Measurements from ENCODE around the gene GGACT.

Gene GGACT

GRCh38 chr13:100485265-100485664, 103.3 kb downstream of the GGACT start:
- no peak for DNase-seq
- Histone ChIP-seq H3K79me2 (ENCODE audit: control insufficient read depth, insufficient read depth, low read length, poor library complexity) (no peaks in the 10 kb centered on the region), H2AK5ac (ENCODE audit: low read length) (no peak overlapping the region), H3K18ac (ENCODE audit: low read length) (no peak overlapping the region), H2AFZ (ENCODE audit: insufficient read depth, low read length, poor library complexity) (no peak overlapping the region), H3K27me3 (ENCODE audit: insufficient read depth, low read length) (no peaks in the 10 kb centered on the region), H3K36me3 (ENCODE audit: control insufficient read depth in 1 of 2, insufficient read depth in 2 of 2, low read length in 2 of 2) (no peaks in the 10 kb centered on the region), H3K27ac (ENCODE audit: low read depth, low read length) (no peak overlapping the region), H3K79me1 (ENCODE audit: low read length) (no peaks in the 10 kb centered on the region), H4K12ac (ENCODE audit: low read depth, low read length) (no peak overlapping the region), H3K9me3 (ENCODE audit: insufficient read depth, low read depth, low read length) (no peaks in the 10 kb centered on the region), H2BK120ac (ENCODE audit: insufficient read depth, low read length, poor library complexity) (no peak overlapping the region), H3K9ac (ENCODE audit: low read length) (no peak overlapping the region), H3K14ac (ENCODE audit: low read length) (no peak overlapping the region), H2BK5ac (ENCODE audit: low read depth, low read length, poor library complexity) (no peak overlapping the region), H3K4me1 (ENCODE audit: control insufficient read depth in 1 of 2, insufficient read depth in 2 of 2, low read length in 2 of 2) (no peaks in the 10 kb centered on the region), H3K4me2 (ENCODE audit: low read length) (no peak overlapping the region), H4K91ac (ENCODE audit: low read depth, low read length) (no peak overlapping the region), H3K4me3 (ENCODE audit: low read depth, low read length) (no peak overlapping the region), H4K8ac (ENCODE audit: low read depth, low read length) (no peak overlapping the region), H3K4ac (ENCODE audit: low read depth, low read length) (no peak overlapping the region), H2BK12ac (ENCODE audit: low read length) (no peak overlapping the region), H3K23ac (ENCODE audit: low read length) (no peak overlapping the region)
- WGBS (ENCODE audit: extremely low coverage, insufficient coverage, insufficient read length), result no CpG with 5 or more reads among the region's 2 CpGs

GRCh38 chr13:100484702-100485101, 103.9 kb downstream of the GGACT start:
- Histone ChIP-seq H3K4ac (ENCODE audit: low read depth, low read length) (no peak overlapping the region), H3K36me3 (ENCODE audit: control insufficient read depth in 1 of 2, insufficient read depth in 2 of 2, low read length in 2 of 2) (no peaks in the 10 kb centered on the region), H2BK12ac (ENCODE audit: low read length) (no peak overlapping the region), H3K4me1 (ENCODE audit: control insufficient read depth in 1 of 2, insufficient read depth in 2 of 2, low read length in 2 of 2) (no peaks in the 10 kb centered on the region), H3K9me3 (ENCODE audit: insufficient read depth, low read depth, low read length) (no peaks in the 10 kb centered on the region), H3K18ac (ENCODE audit: low read length) (no peak overlapping the region), H3K9ac (ENCODE audit: low read length) (no peak overlapping the region), H2BK120ac (ENCODE audit: insufficient read depth, low read length, poor library complexity) (no peak overlapping the region), H3K4me3 (ENCODE audit: low read depth, low read length) (no peak overlapping the region), H2AK5ac (ENCODE audit: low read length) (no peak overlapping the region), H3K23ac (ENCODE audit: low read length) (no peak overlapping the region), H4K8ac (ENCODE audit: low read depth, low read length) (no peak overlapping the region), H4K12ac (ENCODE audit: low read depth, low read length) (no peak overlapping the region), H3K27ac (ENCODE audit: low read depth, low read length) (no peak overlapping the region), H2AFZ (ENCODE audit: insufficient read depth, low read length, poor library complexity) (no peak overlapping the region), H2BK5ac (ENCODE audit: low read depth, low read length, poor library complexity) (no peak overlapping the region), H3K79me2 (ENCODE audit: control insufficient read depth, insufficient read depth, low read length, poor library complexity) (no peaks in the 10 kb centered on the region), H3K27me3 (ENCODE audit: insufficient read depth, low read length) (no peaks in the 10 kb centered on the region), H3K79me1 (ENCODE audit: low read length) (no peaks in the 10 kb centered on the region), H4K91ac (ENCODE audit: low read depth, low read length) (no peak overlapping the region), H3K14ac (ENCODE audit: low read length) (no peak overlapping the region), H3K4me2 (ENCODE audit: low read length) (no peak overlapping the region)
- no peak for DNase-seq
- WGBS (ENCODE audit: extremely low coverage, insufficient coverage, insufficient read length), result no CpG with 5 or more reads among the region's 3 CpGs

- H3K36me3 ChIP-seq (ENCODE audit: control insufficient read depth in 1 of 2, insufficient read depth in 2 of 2, low read length in 2 of 2), result no peaks in the 10 kb centered on the region
- no peaks in the 10 kb centered on the region for H3K79me1 ChIP-seq (ENCODE audit: low read length)
- no peak overlapping the region for H4K91ac ChIP-seq (ENCODE audit: low read depth, low read length)
- no peak overlapping the region for H4K12ac ChIP-seq (ENCODE audit: low read depth, low read length)
- no peaks in the 10 kb centered on the region for H3K4me1 ChIP-seq (ENCODE audit: control insufficient read depth in 1 of 2, insufficient read depth in 2 of 2, low read length in 2 of 2)
- no peak overlapping the region for H2AFZ ChIP-seq (ENCODE audit: insufficient read depth, low read length, poor library complexity)
- no peaks in the 10 kb centered on the region for H3K79me2 ChIP-seq (ENCODE audit: control insufficient read depth, insufficient read depth, low read length, poor library complexity)
- no peaks in the 10 kb centered on the region for H3K27me3 ChIP-seq (ENCODE audit: insufficient read depth, low read length)
- no CpG with 5 or more reads among the region's 8 CpGs for WGBS (ENCODE audit: extremely low coverage, insufficient coverage, insufficient read length)
- H2BK5ac ChIP-seq (ENCODE audit: low read depth, low read length, poor library complexity), result no peak overlapping the region
- H3K4me3 ChIP-seq (ENCODE audit: low read depth, low read length), result no peak overlapping the region
- H2BK120ac ChIP-seq (ENCODE audit: insufficient read depth, low read length, poor library complexity), result no peak overlapping the region
- no peak overlapping the region for H3K9ac ChIP-seq (ENCODE audit: low read length)
- no peak overlapping the region for H3K23ac ChIP-seq (ENCODE audit: low read length)
- no peak overlapping the region for H3K18ac ChIP-seq (ENCODE audit: low read length)
- no peak overlapping the region for H2AK5ac ChIP-seq (ENCODE audit: low read length)
- H4K8ac ChIP-seq (ENCODE audit: low read depth, low read length), result no peak overlapping the region
- no peak overlapping the region for H2BK12ac ChIP-seq (ENCODE audit: low read length)
- H3K4ac ChIP-seq (ENCODE audit: low read depth, low read length), result no peak overlapping the region
- no peak overlapping the region for H3K4me2 ChIP-seq (ENCODE audit: low read length)
- no peaks in the 10 kb centered on the region for H3K9me3 ChIP-seq (ENCODE audit: insufficient read depth, low read depth, low read length)
- H3K27ac ChIP-seq (ENCODE audit: low read depth, low read length), result no peak overlapping the region
- no peak overlapping the region for H3K14ac ChIP-seq (ENCODE audit: low read length)
- DNase-seq, result no peak
Measured at GRCh38 chr13:100483841-100484381, 104.7 kb downstream of the GGACT start.

GRCh38 chr13:100483139-100483538, 105.5 kb downstream of the GGACT start:
- no peak overlapping the region for H3K18ac ChIP-seq (ENCODE audit: low read length)
- H3K27ac ChIP-seq (ENCODE audit: low read depth, low read length), result no peak overlapping the region
- DNase-seq, result no peak
- no peak overlapping the region for H2AK5ac ChIP-seq (ENCODE audit: low read length)
- H3K4ac ChIP-seq (ENCODE audit: low read depth, low read length), result no peak overlapping the region
- no peaks in the 10 kb centered on the region for H3K79me1 ChIP-seq (ENCODE audit: low read length)
- H4K91ac ChIP-seq (ENCODE audit: low read depth, low read length), result no peak overlapping the region
- H3K79me2 ChIP-seq (ENCODE audit: control insufficient read depth, insufficient read depth, low read length, poor library complexity), result no peaks in the 10 kb centered on the region
- H4K8ac ChIP-seq (ENCODE audit: low read depth, low read length), result no peak overlapping the region
- no peak overlapping the region for H3K23ac ChIP-seq (ENCODE audit: low read length)
- no peak overlapping the region for H4K12ac ChIP-seq (ENCODE audit: low read depth, low read length)
- no peak overlapping the region for H3K14ac ChIP-seq (ENCODE audit: low read length)
- no peak overlapping the region for H2BK5ac ChIP-seq (ENCODE audit: low read depth, low read length, poor library complexity)
- no peak overlapping the region for H2AFZ ChIP-seq (ENCODE audit: insufficient read depth, low read length, poor library complexity)
- no peaks in the 10 kb centered on the region for H3K9me3 ChIP-seq (ENCODE audit: insufficient read depth, low read depth, low read length)
- H3K27me3 ChIP-seq (ENCODE audit: insufficient read depth, low read length), result no peaks in the 10 kb centered on the region
- H3K4me2 ChIP-seq (ENCODE audit: low read length), result no peak overlapping the region
- H3K4me1 ChIP-seq (ENCODE audit: control insufficient read depth in 1 of 2, insufficient read depth in 2 of 2, low read length in 2 of 2), result peaks cover 4% of the 10 kb centered on the region in 2 experiments
- no peaks in the 10 kb centered on the region for H3K36me3 ChIP-seq (ENCODE audit: control insufficient read depth in 1 of 2, insufficient read depth in 2 of 2, low read length in 2 of 2)
- H3K4me3 ChIP-seq (ENCODE audit: low read depth, low read length), result no peak overlapping the region
- H3K9ac ChIP-seq (ENCODE audit: low read length), result no peak overlapping the region
- H2BK12ac ChIP-seq (ENCODE audit: low read length), result no peak overlapping the region
- WGBS (ENCODE audit: extremely low coverage, insufficient coverage, insufficient read length), result no CpG with 5 or more reads among the region's 6 CpGs
- H2BK120ac ChIP-seq (ENCODE audit: insufficient read depth, low read length, poor library complexity), result no peak overlapping the region

Data from trophoblast cell (in vitro differentiated cells and primary cell).